Measurements from ENCODE around the gene PARD3B. TPM values are rescaled to one million over a fixed set of nuclear protein-coding genes. Genes with fewer than 3 reads are reported as not detected.

The PARD3B gene
- total and polyA plus RNA-seq, 2 of the 13 experiments (the other 11 are each of a cell fraction or from before 2014, with no cell fraction given), result 0.71 to 2.3 TPM

DNA sequence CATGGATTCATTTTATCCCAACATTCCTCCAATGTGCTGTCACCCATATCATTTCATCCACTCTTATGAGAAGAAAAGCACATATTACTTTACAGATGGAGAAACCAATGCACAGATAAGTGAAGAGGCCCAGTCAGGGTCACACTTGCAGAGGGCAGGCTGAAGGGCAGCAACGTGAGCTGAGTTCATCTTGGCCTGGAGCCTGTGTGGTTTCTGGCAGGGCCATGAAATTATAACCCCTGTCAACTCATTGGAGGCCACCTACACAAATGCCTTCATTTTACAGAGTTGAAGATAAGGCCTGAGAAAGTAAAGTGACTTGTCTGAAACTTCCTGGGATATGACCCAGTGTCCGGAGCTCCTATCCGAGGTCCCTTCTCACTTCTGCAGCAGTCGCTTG, 1048.6 kb downstream of the PARD3B start:
- Histone ChIP-seq H3K4me1 (ENCODE audit: insufficient read depth, low read length) (no peaks in the 10 kb centered on the region), H3K4me3 (replicated peaks in 1 of 3; ENCODE audit: insufficient read depth in 1 of 3, low read depth in 2 of 3, low read length in 3 of 3) (no peak overlapping the region), H3K27me3 (ENCODE audit: control insufficient read depth in 1 of 2, insufficient read depth in 2 of 2, low read length in 2 of 2) (no peaks in the 10 kb centered on the region), H3K9me3 (ENCODE audit: low read length) (no peaks in the 10 kb centered on the region), H3K9ac (ENCODE audit: insufficient read depth, low read depth, low read length) (no peak overlapping the region), H3K4me2 (ENCODE audit: low read depth, low read length) (no peak overlapping the region), H3K36me3 (replicated peaks in 1 of 2; ENCODE audit: control insufficient read depth in 1 of 2, insufficient read depth in 2 of 2, low read length in 2 of 2) (no peaks in the 10 kb centered on the region), H3K79me2 (ENCODE audit: insufficient read depth, low read length) (no peaks in the 10 kb centered on the region), H3K27ac (ENCODE audit: extremely low read length, insufficient read depth, low read length) (no peak overlapping the region), H2AFZ (ENCODE audit: low read length) (no peak overlapping the region), H4K20me1 (ENCODE audit: insufficient read depth, low read length) (no peaks in the 10 kb centered on the region)
- ChIA-PET POLR2A (no interaction called here), CTCF (ENCODE audit: low intra/inter-chr PET ratio, low total read pairs) (no interaction called here)
- BruUV-seq (replicated peaks), result no TSS peak
- in situ Hi-C loops (cut with HindIII; ENCODE audit: extremely low pct_ligation_motif_present, low pct_unique_long_range_greater_than_20kb) (no loop called here), intact Hi-C loops (cut with micrococcal nuclease; ENCODE audit: unreplicated experiment) (no loop called here)
- WGBS (ENCODE audit: low lambda C conversion rate), result 50% methylated on average over 4 of the region's 4 CpGs
- TF ChIP-seq ARNT2 (CRISPR knock-in tag; IDR thresholded peaks at IDR 0.05; ENCODE audit: low read depth), result no peak
- TF ChIP-seq, protein P1, sequence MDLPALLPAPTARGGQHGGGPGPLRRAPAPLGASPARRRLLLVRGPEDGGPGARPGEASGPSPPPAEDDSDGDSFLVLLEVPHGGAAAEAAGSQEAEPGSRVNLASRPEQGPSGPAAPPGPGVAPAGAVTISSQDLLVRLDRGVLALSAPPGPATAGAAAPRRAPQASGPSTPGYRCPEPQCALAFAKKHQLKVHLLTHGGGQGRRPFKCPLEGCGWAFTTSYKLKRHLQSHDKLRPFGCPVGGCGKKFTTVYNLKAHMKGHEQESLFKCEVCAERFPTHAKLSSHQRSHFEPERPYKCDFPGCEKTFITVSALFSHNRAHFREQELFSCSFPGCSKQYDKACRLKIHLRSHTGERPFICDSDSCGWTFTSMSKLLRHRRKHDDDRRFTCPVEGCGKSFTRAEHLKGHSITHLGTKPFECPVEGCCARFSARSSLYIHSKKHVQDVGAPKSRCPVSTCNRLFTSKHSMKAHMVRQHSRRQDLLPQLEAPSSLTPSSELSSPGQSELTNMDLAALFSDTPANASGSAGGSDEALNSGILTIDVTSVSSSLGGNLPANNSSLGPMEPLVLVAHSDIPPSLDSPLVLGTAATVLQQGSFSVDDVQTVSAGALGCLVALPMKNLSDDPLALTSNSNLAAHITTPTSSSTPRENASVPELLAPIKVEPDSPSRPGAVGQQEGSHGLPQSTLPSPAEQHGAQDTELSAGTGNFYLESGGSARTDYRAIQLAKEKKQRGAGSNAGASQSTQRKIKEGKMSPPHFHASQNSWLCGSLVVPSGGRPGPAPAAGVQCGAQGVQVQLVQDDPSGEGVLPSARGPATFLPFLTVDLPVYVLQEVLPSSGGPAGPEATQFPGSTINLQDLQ (CRISPR knock-in tag; IDR thresholded peaks at IDR 0.05), result no peak
- DNase-seq (ENCODE audit: low spot score) (no peak), FAIRE-seq (no peak), ATAC-seq (no peak)

GRCh38 chr2:205596581-205596980, 1051.3 kb downstream of the PARD3B start:
- CTCF ChIA-PET (ENCODE audit: low intra/inter-chr PET ratio, low total read pairs), result no interaction called here
- in situ Hi-C loops (cut with HindIII; ENCODE audit: extremely low pct_ligation_motif_present, low pct_unique_long_range_greater_than_20kb), result no loop called here
- 40% methylated on average over 2 of the region's 2 CpGs for WGBS (ENCODE audit: low lambda C conversion rate)
- no peak for TF ChIP-seq ZBTB21 (CRISPR knock-in tag; IDR thresholded peaks at IDR 0.05)
- TF ChIP-seq, protein P2, sequence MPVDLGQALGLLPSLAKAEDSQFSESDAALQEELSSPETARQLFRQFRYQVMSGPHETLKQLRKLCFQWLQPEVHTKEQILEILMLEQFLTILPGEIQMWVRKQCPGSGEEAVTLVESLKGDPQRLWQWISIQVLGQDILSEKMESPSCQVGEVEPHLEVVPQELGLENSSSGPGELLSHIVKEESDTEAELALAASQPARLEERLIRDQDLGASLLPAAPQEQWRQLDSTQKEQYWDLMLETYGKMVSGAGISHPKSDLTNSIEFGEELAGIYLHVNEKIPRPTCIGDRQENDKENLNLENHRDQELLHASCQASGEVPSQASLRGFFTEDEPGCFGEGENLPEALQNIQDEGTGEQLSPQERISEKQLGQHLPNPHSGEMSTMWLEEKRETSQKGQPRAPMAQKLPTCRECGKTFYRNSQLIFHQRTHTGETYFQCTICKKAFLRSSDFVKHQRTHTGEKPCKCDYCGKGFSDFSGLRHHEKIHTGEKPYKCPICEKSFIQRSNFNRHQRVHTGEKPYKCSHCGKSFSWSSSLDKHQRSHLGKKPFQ (CRISPR knock-in tag; IDR thresholded peaks at IDR 0.05; ENCODE audit: insufficient replicate concordance), result no peak
- no peak for TF ChIP-seq AGO2 (optimal IDR thresholded peaks at IDR 0.05; ENCODE audit: low read depth, low read length)
- TF ChIP-seq CSRNP1 (CRISPR knock-in tag; IDR thresholded peaks at IDR 0.05), result no peak
- TF ChIP-seq, protein P3, sequence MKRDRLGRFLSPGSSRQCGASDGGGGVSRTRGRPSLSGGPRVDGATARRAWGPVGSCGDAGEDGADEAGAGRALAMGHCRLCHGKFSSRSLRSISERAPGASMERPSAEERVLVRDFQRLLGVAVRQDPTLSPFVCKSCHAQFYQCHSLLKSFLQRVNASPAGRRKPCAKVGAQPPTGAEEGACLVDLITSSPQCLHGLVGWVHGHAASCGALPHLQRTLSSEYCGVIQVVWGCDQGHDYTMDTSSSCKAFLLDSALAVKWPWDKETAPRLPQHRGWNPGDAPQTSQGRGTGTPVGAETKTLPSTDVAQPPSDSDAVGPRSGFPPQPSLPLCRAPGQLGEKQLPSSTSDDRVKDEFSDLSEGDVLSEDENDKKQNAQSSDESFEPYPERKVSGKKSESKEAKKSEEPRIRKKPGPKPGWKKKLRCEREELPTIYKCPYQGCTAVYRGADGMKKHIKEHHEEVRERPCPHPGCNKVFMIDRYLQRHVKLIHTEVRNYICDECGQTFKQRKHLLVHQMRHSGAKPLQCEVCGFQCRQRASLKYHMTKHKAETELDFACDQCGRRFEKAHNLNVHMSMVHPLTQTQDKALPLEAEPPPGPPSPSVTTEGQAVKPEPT (CRISPR knock-in tag; IDR thresholded peaks at IDR 0.05; ENCODE audit: low read depth), result no peak
- TF ChIP-seq ONECUT2 (CRISPR knock-in tag; IDR thresholded peaks at IDR 0.05), result no peak

More at GRCh38 chr2:205596581-205596980, 1051.3 kb downstream of the PARD3B start:
- BruUV-seq (replicated peaks), result no TSS peak
- ATAC-seq (no peak), FAIRE-seq (no peak), DNase-seq (ENCODE audit: low spot score) (no peak)
- no peaks in the 10 kb centered on the region for H3K4me1 ChIP-seq (ENCODE audit: insufficient read depth, low read length)
- no peaks in the 10 kb centered on the region for H3K36me3 ChIP-seq (replicated peaks in 1 of 2; ENCODE audit: control insufficient read depth in 1 of 2, insufficient read depth in 2 of 2, low read length in 2 of 2)
- H3K9ac ChIP-seq (ENCODE audit: insufficient read depth, low read depth, low read length), result no peak overlapping the region
- no peaks in the 10 kb centered on the region for H3K27me3 ChIP-seq (ENCODE audit: control insufficient read depth in 1 of 2, insufficient read depth in 2 of 2, low read length in 2 of 2)
- no peak overlapping the region for H3K4me2 ChIP-seq (ENCODE audit: low read depth, low read length)
- no peak overlapping the region for H3K27ac ChIP-seq (ENCODE audit: extremely low read length, insufficient read depth, low read length)
- POLR2A ChIA-PET, result no interaction called here
- H4K20me1 ChIP-seq (ENCODE audit: insufficient read depth, low read length), result no peaks in the 10 kb centered on the region
- no peak overlapping the region for H3K4me3 ChIP-seq (replicated peaks in 1 of 3; ENCODE audit: insufficient read depth in 1 of 3, low read depth in 2 of 3, low read length in 3 of 3)
- no peak overlapping the region for H2AFZ ChIP-seq (ENCODE audit: low read length)
- H3K79me2 ChIP-seq (ENCODE audit: insufficient read depth, low read length), result no peaks in the 10 kb centered on the region
- H3K9me3 ChIP-seq (ENCODE audit: low read length), result no peaks in the 10 kb centered on the region
- intact Hi-C loops (cut with micrococcal nuclease; ENCODE audit: unreplicated experiment), result no loop called here

Measured in HepG2 (cell line).